SK-MEL-5 (cell line): ENCODE data around the gene NETO1. TPM values are rescaled to one million over a fixed set of nuclear protein-coding genes. Genes with fewer than 3 reads are reported as not detected.

ENCODE experiments used
- DNase-seq: peaks from one replicate; pipeline ENCODE4 v3.0.0-alpha.2; 2016; ENCODE audit warnings: low read depth, low spot score
- in situ Hi-C: cut with HindIII; loops from 2 replicates; pipeline ENCODE4 v1.10.0; 2016; ENCODE audit warnings: low sequenced_read_pairs, high pct_unique_total_duplicates, low pct_unique_long_range_greater_than_20kb
- total RNA-seq: library from RNA; depleted of rRNA; stranded (reverse); fragments of >200 nt; shearing (Covaris generic); gene quantifications from 2 replicates; pipeline ENCODE4 v1.2.3, GENCODE V29; 2014

NETO1 gene
- total RNA-seq, 1 experiment from 2014 or later, result not detected

DNA sequence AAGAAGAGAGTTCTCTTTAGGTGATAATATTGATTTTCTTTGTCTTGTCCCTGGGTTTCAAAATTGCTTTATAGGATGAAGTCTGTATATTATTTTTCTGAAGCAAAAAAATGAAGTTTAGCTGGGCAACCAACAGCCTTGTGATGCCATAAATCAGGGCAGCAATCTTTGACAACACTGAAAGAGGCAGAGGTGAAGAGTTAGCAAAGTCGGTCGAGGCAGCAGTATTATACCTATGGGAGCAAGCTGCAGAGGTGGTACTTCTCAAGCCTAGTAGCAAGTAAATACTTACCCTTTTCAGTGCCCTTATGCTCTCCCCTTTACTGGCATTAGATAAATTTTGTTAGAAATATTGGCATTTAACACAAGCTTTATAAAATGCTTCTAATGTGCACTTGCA lies 92.9 kb downstream of the NETO1 start:
- in situ Hi-C loops, result no loop called here
- DNase-seq, result no peak

DNA sequence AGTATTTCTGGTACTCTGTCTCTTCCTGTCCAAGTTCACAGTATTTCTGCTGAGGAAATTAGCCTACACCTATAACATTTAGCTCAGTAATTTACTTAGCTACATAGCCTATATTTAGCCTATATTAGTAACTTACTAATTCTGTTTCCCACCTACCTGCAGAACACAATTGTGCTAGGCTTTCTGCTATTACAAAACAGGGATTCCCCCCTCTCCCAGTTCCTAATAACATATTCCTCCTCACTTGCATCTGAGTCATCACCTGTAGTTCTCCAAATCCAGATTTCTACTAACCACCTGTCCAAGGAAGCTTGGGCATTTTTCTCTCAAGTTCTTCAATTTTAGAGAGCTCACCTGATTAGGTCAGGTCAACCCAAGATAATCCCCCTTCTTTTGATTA lies 94.9 kb downstream of the NETO1 start:
- in situ Hi-C loops, result no loop called here
- DNase-seq, result no peak

DNA sequence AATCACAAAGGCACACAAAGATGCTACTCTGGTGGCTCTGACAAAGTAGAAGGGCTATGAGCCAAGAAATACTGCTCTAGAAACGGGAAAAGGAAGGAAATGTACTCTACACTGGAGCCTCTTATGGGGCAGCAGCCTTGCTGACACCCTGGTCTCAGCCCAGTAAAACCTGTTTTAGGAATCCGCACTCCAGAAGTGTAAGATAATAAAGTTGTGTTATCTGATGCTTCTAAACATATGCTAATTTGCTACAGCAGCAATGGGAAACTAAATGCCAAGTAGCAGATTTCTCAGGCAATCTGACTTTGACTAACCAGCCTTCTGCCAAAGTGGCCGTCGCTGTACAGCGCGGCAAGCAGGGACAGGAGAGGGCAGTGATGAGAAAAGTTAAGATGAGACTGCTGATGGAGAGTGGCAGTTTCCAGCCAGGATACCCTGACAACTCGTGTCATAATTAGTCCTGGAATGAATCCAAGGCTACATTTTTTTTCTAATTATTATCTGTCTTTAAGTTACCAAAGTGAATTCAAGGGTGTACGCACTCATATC lies 99.0 kb downstream of the NETO1 start:
- DNase-seq, result no peak
- in situ Hi-C loops, result no loop called here

DNA sequence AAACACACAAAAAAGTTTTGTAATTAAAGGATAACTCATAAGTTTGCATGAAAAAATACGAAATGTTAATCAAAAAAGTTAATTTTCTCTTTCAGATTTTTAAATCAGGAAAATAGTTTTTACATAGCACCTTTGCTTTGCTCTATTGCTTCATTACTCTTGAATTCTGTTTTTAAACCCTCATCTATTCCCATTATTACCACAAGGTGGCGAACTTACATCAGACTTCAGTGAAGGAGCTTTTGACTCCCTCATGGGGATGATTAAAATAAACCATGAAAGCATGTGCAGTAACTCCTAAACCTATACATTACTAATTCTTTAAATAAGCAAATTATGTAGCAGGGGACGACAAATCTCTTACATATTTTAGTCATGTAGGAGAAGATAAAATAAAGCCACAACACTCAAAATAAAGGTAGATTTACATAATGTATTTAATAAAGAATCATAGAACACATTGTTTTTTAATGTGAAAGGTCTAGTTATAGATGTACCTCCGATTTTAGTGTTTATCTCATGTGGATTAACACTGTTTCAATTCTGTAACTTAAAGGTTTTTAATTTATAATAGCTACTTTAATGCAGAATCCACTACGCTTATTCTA lies 105.2 kb downstream of the NETO1 start:
- DNase-seq, result peak; percentile 73
- in situ Hi-C loops, result no loop called here

DNA sequence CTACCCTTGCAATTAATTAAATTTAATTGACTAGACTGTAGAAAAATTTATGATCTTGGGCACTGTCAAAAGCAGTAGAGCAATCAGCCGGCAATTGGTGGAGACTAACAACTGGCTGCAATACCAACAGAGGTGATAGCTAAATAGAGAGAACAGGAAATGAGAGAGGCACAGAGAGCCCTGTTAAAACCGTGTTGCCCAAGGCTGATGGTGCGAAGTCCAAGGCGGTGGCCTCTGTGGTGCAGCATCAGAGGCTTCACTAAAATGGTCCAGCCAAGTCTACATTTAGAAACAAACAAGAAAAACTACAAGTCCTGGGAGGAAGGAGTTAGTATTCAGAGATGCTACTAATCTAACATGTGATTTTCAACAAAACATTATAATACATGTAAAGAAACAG lies 115.6 kb downstream of the NETO1 start:
- no peak for DNase-seq
- in situ Hi-C loops, result no loop called here

DNA sequence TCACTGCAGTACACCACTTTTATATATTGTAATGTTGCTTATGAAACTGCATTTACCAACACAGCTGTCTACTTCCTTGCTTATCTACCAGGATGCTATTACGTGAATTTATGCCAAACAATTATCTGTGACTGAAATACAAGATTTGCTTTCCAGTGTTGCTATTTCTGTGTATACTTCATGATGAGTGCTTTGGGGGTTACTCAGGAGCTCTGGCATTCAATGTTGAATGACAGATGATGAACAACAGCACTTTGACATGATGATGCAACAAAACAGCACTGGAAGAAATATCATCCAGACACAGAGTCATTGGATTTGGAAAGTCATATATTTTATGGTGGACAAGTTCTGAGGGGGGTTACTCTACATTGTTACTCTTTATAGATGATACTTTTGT lies 125.8 kb downstream of the NETO1 start:
- in situ Hi-C loops, result no loop called here
- DNase-seq, result no peak

DNA sequence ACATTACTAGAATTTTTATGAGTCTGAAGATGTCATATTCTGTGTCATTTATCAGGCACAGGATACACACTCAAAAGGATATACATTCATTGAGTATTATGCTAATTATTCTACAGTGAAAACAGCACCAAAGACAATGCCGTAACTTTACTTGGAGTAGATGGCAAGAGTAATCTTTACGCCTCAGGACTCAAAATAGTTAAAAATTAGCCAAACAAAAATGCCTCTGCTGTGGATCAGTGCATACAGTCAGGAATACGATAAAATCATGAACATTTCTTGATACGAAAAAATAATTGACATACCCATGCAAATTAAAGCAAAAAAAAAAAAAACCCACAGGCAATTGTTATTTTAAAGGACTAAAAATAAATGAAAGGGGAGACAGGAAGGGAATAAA lies 129.7 kb downstream of the NETO1 start:
- in situ Hi-C loops, result no loop called here
- no peak for DNase-seq

DNA sequence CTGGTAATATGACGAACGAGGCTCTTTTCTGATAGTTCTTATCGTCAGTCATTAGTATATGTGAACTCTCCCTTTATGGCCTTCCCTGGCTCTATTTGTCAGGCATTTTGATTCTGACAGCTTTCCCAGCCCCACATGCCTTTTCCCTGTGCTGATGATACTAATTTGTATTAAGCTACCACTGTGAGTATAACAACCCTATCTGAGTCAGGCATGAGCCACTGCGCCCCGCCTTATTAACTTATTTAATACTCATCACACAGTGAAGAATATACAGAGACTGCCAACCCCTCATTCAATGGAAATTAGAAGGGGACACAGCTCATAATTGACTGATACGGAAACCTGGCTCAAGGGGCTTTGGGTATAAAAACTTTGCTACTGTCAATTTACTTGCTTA lies 140.0 kb downstream of the NETO1 start:
- in situ Hi-C loops, result no loop called here

DNA sequence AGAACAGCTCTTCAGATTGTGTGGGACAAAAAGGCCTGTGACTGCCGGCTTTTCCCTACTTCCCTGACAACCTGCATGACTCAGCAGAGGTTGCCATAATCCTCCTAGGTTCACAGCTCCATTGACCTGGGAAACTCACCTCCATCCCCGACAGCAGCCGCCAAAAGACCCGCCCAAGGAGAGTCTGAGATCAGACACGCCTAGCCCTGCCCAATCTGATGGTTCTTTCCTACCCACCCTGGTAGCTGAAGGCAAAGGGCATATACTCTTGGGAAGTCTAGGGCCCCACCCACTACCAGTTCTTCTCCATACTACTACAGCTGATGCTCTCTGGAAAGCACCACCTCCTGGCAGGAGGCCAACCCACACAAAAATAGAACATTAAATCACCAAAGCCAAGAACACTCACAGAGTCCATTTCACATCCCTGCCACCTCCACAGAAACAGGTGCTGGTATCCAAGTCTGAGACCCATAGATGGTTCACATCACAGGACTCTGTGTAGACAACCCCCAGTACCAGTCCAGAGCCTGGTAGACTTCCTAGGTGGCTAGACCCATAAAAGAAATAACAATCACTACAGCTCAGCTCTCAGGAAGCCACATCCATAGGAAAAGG lies 140.6 kb downstream of the NETO1 start:
- in situ Hi-C loops, result no loop called here
- DNase-seq, result no peak

More for the DNA sequence above, 140.0 kb downstream of the NETO1 start:
- DNase-seq, result no peak

DNA sequence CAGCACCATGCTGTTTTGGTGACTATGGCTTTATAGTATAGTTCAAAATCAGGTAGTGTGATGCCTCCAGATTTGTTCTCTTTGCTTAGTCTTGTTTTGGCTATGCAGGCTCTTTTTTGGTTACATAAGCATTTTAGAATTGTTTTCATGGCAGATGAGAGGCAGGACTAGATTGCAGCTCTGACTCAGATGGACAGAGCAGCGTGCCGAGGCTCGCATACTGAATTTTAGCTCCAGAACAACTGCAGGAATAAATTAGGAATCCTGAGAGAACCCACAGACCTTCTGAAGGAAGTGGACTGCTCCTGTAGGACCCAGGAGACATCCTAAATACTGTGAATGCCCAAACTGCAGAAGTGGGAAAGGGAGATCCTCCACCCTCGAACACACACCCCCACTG lies 141.6 kb downstream of the NETO1 start:
- DNase-seq, result no peak
- in situ Hi-C loops, result no loop called here

DNA sequence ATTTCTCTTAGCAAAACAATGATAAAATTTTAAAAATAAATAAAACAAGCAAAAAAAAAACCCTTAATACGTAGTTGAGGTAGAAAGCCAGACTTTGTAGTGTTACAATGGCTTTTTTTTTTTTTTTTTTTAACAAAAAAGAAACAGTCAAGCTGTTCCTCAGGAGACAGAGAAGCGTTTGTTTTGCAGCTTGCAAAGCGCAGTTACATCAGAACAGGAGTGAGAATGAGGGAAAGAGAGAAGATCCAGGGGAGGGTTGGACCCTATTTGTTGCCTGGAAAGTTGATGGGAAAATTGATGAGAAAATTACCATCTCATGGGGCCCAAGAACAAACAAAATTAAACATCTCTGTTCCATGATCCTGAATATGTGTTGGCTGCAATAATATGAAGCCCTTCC lies 146.5 kb downstream of the NETO1 start:
- in situ Hi-C loops, result no loop called here
- DNase-seq, result peak; percentile 10

DNA sequence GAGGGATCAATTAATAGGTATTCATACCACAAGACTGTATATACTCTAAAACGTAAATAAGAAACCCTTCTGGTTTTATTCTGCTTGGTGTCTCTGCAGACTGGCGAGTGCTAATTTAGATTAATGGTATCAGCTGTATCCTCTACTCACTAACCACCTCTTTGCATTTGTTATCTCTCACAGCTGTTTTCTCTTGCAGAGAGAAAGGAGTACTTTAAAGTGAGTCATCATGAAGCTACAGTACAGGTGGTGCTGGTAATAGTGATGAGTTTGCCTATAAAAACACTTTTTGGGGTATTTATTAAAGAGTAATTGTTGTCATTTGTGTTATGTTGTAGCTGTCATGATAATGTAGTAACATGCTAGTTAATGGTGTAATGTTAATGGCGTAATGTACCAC lies 147.7 kb downstream of the NETO1 start:
- DNase-seq, result no peak
- in situ Hi-C loops, result no loop called here

DNA sequence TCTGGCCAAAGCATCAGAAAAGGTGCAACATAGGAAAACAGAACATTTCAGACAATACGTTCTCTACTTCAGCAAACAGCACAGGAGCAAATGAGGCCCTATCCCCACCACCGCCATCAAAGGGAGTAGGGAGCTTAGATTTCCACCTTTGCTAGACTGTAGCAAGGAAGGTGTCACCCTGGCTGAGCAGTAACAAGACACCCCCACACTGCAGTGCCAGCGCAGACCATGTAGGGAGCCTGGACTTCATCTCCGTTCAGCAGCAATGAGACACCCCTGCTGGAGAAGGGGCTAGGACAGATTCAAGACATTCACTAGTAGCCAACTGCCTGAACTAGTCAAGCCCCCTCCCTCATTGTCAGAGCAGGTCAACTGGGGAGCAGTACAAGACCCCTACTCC lies 163.6 kb downstream of the NETO1 start:
- in situ Hi-C loops, result no loop called here

DNA sequence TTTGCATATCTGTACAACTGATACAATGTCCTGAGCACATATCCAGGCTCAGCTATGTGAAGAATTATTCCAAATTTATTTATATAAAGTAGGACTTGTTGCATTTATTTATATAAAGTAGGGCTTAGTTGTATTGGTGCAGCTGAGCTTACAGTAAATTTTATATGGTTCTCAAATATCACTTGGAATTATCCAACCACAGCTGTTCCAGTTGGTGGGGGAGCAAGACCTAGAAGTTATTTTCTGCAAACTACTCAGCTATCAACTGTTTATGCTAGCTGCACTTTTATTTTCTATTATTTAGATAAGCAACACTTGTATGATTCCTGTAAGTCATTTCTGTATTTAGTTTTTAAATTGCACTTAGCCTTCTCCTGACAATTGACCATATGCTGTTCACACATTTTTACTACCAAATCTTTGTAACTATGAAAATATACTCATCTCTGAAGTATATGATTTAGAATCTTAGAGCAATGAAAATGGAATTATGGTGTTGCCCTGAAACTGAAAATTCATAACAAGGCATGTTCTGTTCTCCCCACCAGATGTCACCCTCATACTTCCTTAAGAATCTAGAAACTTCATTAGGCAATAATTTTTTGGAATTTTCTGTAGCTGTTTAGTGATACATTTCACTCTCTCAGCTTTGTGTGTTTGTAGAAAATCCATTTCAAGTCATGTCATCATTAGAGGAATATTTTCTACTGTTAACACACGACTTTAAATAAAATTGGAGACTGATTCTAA lies 166.7 kb downstream of the NETO1 start:
- in situ Hi-C loops, result no loop called here
- peak; percentile 34 for DNase-seq

More for the DNA sequence above, 163.6 kb downstream of the NETO1 start:
- no peak for DNase-seq

DNA sequence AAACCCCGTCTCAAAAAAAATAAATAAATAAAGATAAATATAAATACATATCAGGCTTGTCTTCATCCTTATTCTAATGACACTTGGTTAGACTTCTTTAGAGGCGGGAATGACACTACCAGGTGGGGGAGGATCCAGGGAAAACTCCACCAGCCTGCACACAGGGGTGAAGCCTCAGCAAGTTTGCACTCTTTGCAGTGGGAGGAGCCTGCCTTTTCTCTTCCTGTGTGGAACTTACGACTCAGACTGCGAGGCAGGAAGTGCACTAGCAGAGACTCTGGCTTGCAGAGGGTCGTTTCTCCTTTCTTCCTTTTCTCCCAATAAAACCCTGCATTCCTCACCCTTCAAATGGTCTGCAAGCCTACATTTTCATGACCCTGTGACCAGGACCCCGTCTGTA lies 170.1 kb downstream of the NETO1 start:
- DNase-seq, result no peak
- in situ Hi-C loops, result no loop called here

DNA sequence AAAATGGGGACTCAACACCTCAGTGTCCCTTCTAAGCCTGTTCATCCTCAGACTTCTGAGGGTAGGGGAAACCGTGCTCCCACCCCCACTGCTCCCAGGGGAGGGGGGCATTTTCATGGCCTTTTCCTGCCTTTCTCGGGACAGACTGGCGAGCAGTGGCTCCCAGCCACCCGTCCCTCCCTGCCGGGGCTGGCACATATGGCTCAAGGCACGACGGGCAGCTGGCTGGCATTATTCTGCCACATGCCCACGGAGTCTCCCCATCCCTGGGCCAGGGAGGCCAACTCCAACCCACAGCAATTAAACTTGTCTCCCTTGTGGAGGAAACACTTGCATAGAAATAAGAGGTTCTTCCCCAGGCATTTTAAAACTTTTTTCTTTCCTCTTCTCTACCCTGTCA lies 175.2 kb downstream of the NETO1 start:
- in situ Hi-C loops, result no loop called here
- DNase-seq, result no peak
